GM12872 (cell line): Measurements from ENCODE around the gene SLC8A1.

Source experiments
- CTCF ChIP-seq: IDR thresholded peaks from 3 replicates; pipeline ENCODE4 v1.5.1; 2011; ENCODE audit warnings: low read depth, mild to moderate bottlenecking, low read length, moderate library complexity; ENCODE audit not compliant: insufficient read depth

Gene SLC8A1

GRCh38 chr2:40248294-40248693 is 203.6 kb downstream of the SLC8A1 start:
- no peak for TF ChIP-seq CTCF

GRCh38 chr2:40244675-40245074 is 207.2 kb downstream of the SLC8A1 start:
- peak; percentile 56 for TF ChIP-seq CTCF

GRCh38 chr2:40244251-40244650 is 207.6 kb downstream of the SLC8A1 start:
- no peak for TF ChIP-seq CTCF

GRCh38 chr2:40243581-40244187 is 208.2 kb downstream of the SLC8A1 start:
- TF ChIP-seq CTCF, result no peak

- TF ChIP-seq CTCF, result no peak
These were observed 209.6 kb downstream of the SLC8A1 start for GRCh38 chr2:40242315-40242714.

- no peak for TF ChIP-seq CTCF
These were observed 211.8 kb downstream of the SLC8A1 start for GRCh38 chr2:40240070-40240469.

GRCh38 chr2:40230707-40231432 is 221.0 kb downstream of the SLC8A1 start:
- TF ChIP-seq CTCF, result no peak
